Gastroesophageal sphincter (tissue), 3 donors: ENCODE data around the gene CDK1.

ENCODE experiments used
- POLR2A ChIP-seq, 2 donors: fragments of 450-650 bp; IDR thresholded peaks; one replicate each; pipeline ENCODE4 v1.6.1; 2017; ENCODE audit warnings: antibody characterized with exemption in 2 of 2, mild to moderate bottlenecking in 2 of 2, moderate library complexity in 1 of 2
- TF ChIP-seq, protein P1 (sequence below), 4 experiments: fragments of 200-600 bp in 2 of 4; fragments of 450-650 bp in 2 of 4; sonication (generic) in 1 of 4; IDR thresholded peaks; one replicate each; pipeline ENCODE4 v1.5.1; 2017 to 2019; ENCODE audit warnings: antibody characterized with exemption in 4 of 4, mild to moderate bottlenecking in 2 of 4, moderate library complexity in 2 of 4

DNA sequence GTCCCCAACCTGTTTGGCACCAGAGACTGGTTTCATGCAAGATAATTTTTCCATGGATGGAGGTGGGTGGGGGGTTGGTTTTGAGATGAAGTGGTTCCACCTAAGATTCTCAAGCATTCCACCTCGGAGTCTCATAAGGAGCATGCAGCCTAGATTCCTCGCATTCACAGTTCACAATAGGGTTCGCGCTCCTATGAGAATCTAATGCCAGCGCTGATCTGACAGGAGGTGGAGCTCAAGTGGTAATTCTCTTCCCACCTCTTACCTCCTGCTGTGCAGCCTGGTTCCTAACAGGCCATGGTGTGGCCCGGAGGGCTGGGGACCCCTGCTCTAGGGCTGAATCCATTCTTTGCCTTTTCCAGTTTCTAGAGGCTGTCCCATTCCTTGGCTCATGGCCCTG lies 19.1 kb upstream of the CDK1 start:
- no peak for TF ChIP-seq POLR2A (IDR thresholded peaks at IDR 0.05)
- TF ChIP-seq, protein P1, sequence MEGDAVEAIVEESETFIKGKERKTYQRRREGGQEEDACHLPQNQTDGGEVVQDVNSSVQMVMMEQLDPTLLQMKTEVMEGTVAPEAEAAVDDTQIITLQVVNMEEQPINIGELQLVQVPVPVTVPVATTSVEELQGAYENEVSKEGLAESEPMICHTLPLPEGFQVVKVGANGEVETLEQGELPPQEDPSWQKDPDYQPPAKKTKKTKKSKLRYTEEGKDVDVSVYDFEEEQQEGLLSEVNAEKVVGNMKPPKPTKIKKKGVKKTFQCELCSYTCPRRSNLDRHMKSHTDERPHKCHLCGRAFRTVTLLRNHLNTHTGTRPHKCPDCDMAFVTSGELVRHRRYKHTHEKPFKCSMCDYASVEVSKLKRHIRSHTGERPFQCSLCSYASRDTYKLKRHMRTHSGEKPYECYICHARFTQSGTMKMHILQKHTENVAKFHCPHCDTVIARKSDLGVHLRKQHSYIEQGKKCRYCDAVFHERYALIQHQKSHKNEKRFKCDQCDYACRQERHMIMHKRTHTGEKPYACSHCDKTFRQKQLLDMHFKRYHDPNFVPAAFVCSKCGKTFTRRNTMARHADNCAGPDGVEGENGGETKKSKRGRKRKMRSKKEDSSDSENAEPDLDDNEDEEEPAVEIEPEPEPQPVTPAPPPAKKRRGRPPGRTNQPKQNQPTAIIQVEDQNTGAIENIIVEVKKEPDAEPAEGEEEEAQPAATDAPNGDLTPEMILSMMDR (IDR thresholded peaks at IDR 0.05), result no peak
